HCT116 (cell line): Measurements from ENCODE around the gene EPC1. TPM values are rescaled to one million over a fixed set of nuclear protein-coding genes. Genes with fewer than 3 reads are reported as not detected.
A peak's percentile ranks its signal among the peaks of the same experiment; 100 is the strongest.

Source experiments
- ATAC-seq: fragments of 200-7000 bp; cut with Tn5 transposase; 2 replicates; pipeline ENCODE4 v1.9.1; 2020; ENCODE audit warnings: mild to moderate bottlenecking, moderate library complexity
- BruUV-seq: library from RNA; stranded (reverse); fragments of 400-500 nt; replicated peaks from 2 replicates; lab custom pipeline; 2021; lab: Mats Ljungman, UMichigan
- CTCF ChIA-PET: fragments of 300-600 bp; sonication (Branson Sonifier 250); formaldehyde crosslinking; loops from one replicate; lab custom pipeline; 2021; ENCODE audit warnings: antibody characterized with exemption; lab: Charles Lee
- POLR2A ChIA-PET: fragments of 300-600, 350-600 bp; sonication (Branson Sonifier 250); formaldehyde crosslinking; loops from one replicate; lab custom pipeline; 2021; ENCODE audit warnings: antibody characterized with exemption; lab: Charles Lee
- RAD21 ChIA-PET, 2 experiments: fragments of 300-600 bp; sonication (Branson Sonifier 250); formaldehyde crosslinking; loops; one replicate each; lab custom pipeline; 2023; ENCODE audit warnings: low total read pairs in 2 of 2; ENCODE audit not compliant: uncharacterized antibody in 2 of 2, unreplicated experiment in 2 of 2, low non-redundant PET in 1 of 2; lab: Charles Lee
- DNase-seq: peaks from one replicate; pipeline ENCODE4 v3.0.0-alpha.2; 2010; ENCODE audit warnings: low read depth, low spot score
- H2AFZ ChIP-seq: fragments of 200-600 bp; shearing (Covaris generic), sonication (generic); 2 replicates; pipeline ENCODE4 v1.6.1; 2017; ENCODE audit warnings: low read depth, mixed run types, mixed read lengths, antibody characterized with exemption, low read length; ENCODE audit not compliant: poor library complexity, severe bottlenecking
- H3K27ac ChIP-seq: 2 replicates; pipeline ENCODE4 v1.5.1; 2012; ENCODE audit warnings: low read depth, low read length
- H3K27me3 ChIP-seq: fragments of 200-600 bp; sonication (generic); 2 replicates; pipeline ENCODE4 v1.6.1; 2016; ENCODE audit warnings: mixed run types, low read length, mixed read lengths; ENCODE audit not compliant: insufficient read depth
- H3K36me3 ChIP-seq, 2 experiments: fragments of 200-500 bp in 1 of 2; fragments of 200-600 bp in 1 of 2; sonication (Bioruptor generic) in 1 of 2; sonication (generic) in 1 of 2; 2 replicates each; pipeline versions ENCODE4 v1.5.1 to v1.6.1; 2014 to 2016; ENCODE audit warnings: low read length in 2 of 2, inconsistent platforms in 1 of 2, mixed read lengths in 1 of 2, mixed run types in 1 of 2; ENCODE audit not compliant: insufficient read depth in 2 of 2, control insufficient read depth in 1 of 2
- H3K4me1 ChIP-seq, 2 experiments: fragments of 200-600 bp in 1 of 2; sonication (generic) in 1 of 2; 2 replicates each; pipeline versions ENCODE4 v1.5.1 to v1.6.1; 2012 to 2017; ENCODE audit warnings: low read length in 2 of 2, inconsistent platforms in 1 of 2, mild to moderate bottlenecking in 1 of 2, mixed read lengths in 1 of 2, mixed run types in 1 of 2, moderate library complexity in 1 of 2; ENCODE audit not compliant: insufficient read depth in 2 of 2, control insufficient read depth in 1 of 2
- H3K4me2 ChIP-seq: fragments of 200-600 bp; sonication (generic); 2 replicates; pipeline ENCODE4 v1.6.1; 2017; ENCODE audit warnings: mixed run types, low read length, mixed read lengths
- H3K4me3 ChIP-seq, 2 experiments: fragments of 200-600 bp in 1 of 2; sonication (generic) in 1 of 2; replicated peaks in 1 of 2; 2 replicates each; pipeline ENCODE4 v1.5.1; 2011 to 2016; ENCODE audit warnings: low read length in 2 of 2, control low read depth in 1 of 2, low read depth in 1 of 2, mild to moderate bottlenecking in 1 of 2, mixed read lengths in 1 of 2, mixed run types in 1 of 2
- H3K79me2 ChIP-seq: fragments of 200-600 bp; sonication (generic); 2 replicates; pipeline ENCODE4 v1.6.1; 2017; ENCODE audit warnings: mild to moderate bottlenecking, mixed run types, low read length, moderate library complexity, mixed read lengths; ENCODE audit not compliant: insufficient read depth
- H3K9ac ChIP-seq: fragments of 200-600 bp; sonication (generic); 2 replicates; pipeline ENCODE4 v1.6.1; 2016; ENCODE audit warnings: low read length, mixed read lengths
- H3K9me2 ChIP-seq: fragments of 200-600 bp; sonication (generic), shearing (Covaris generic); 2 replicates; pipeline ENCODE4 v1.6.1; 2017; ENCODE audit warnings: mixed run types, mild to moderate bottlenecking, moderate library complexity; ENCODE audit not compliant: insufficient read depth
- H3K9me3 ChIP-seq, 2 experiments: fragments of 200-500 bp in 1 of 2; fragments of 200-600 bp in 1 of 2; sonication (Bioruptor generic) in 1 of 2; sonication (generic) in 1 of 2; 2 replicates each; pipeline ENCODE4 v1.6.1; 2014 to 2017; ENCODE audit warnings: low read length in 2 of 2, mixed read lengths in 2 of 2, inconsistent platforms in 1 of 2, low read depth in 1 of 2, mild to moderate bottlenecking in 1 of 2, mixed run types in 1 of 2, moderate library complexity in 1 of 2; ENCODE audit not compliant: control insufficient read depth in 1 of 2, insufficient read depth in 1 of 2
- H4K20me1 ChIP-seq: fragments of 200-600 bp; sonication (generic), shearing (Covaris generic); 2 replicates; pipeline ENCODE4 v1.6.1; 2017; ENCODE audit warnings: mixed run types, mild to moderate bottlenecking, moderate library complexity; ENCODE audit not compliant: insufficient read depth
- ATF3 ChIP-seq: IDR thresholded peaks from 2 replicates; pipeline ENCODE4 v1.6.1; 2012
- CTCF ChIP-seq, 3 experiments: fragments of 200-600 bp in 1 of 3; sonication (generic) in 1 of 3; IDR thresholded peaks in 2 of 3; conservative IDR thresholded peaks in 1 of 3; 2 replicates each; pipeline ENCODE4 v1.5.1; 2012 to 2017; ENCODE audit warnings: low read depth in 2 of 3, low read length in 2 of 3, antibody characterized with exemption in 1 of 3, borderline replicate concordance in 1 of 3, control low read depth in 1 of 3, mild to moderate bottlenecking in 1 of 3, mixed read lengths in 1 of 3, mixed run types in 1 of 3, moderate library complexity in 1 of 3; ENCODE audit not compliant: insufficient read depth in 1 of 3
- ELF1 ChIP-seq: IDR thresholded peaks from 2 replicates; pipeline ENCODE4 v1.6.1; 2012; ENCODE audit warnings: low read depth, borderline replicate concordance
- JUND ChIP-seq: IDR thresholded peaks from 2 replicates; pipeline ENCODE4 v1.6.1; 2012
- SIN3A ChIP-seq: IDR thresholded peaks from 2 replicates; pipeline ENCODE4 v1.6.1; 2012; ENCODE audit warnings: low read depth
- SP1 ChIP-seq: IDR thresholded peaks from 2 replicates; pipeline ENCODE4 v1.6.1; 2012; ENCODE audit warnings: low read depth
- SRF ChIP-seq: IDR thresholded peaks from 2 replicates; pipeline ENCODE4 v1.6.1; 2012; ENCODE audit warnings: low read depth
- YY1 ChIP-seq: IDR thresholded peaks from 2 replicates; pipeline ENCODE4 v1.6.1; 2011; ENCODE audit warnings: low read length, low read depth, moderate library complexity, mild to moderate bottlenecking; ENCODE audit not compliant: insufficient replicate concordance; ENCODE audit errors: extremely low read depth
- ZNF274 ChIP-seq: fragments of 200-500 bp; sonication (Bioruptor generic); IDR thresholded peaks from 2 replicates; pipeline ENCODE4 v1.6.1; 2014; ENCODE audit warnings: mild to moderate bottlenecking, low read depth, low read length, inconsistent platforms
- intact Hi-C: fragments of 100-400 bp; cut with micrococcal nuclease; formaldehyde crosslinking; loops from 2 replicates; pipeline ENCODE4 v1.10.0; 2022
- total RNA-seq: library from RNA; stranded (reverse); gene quantifications from one replicate; pipeline ENCODE4 v1.2.1, GENCODE V29; 2021; ENCODE audit not compliant: unreplicated experiment

The EPC1 gene
- total RNA-seq, 1 experiment from 2014 or later: 20.1 TPM

GRCh38 chr10:32348297-32349198 is 1.6 kb upstream of the EPC1 start:
- Histone ChIP-seq H3K27me3 (no peaks in the 10 kb centered on the region), H3K4me1 (peaks cover 4 to 19% of the 10 kb centered on the region in 2 experiments; a peak in 3 of 4 replicates), H4K20me1 (no peaks in the 10 kb centered on the region), H3K4me2 (peak overlapping the region; percentile 79; the same call in 1 of the 2 replicates), H3K9me3 (no peaks in the 10 kb centered on the region), H3K36me3 (no peaks in the 10 kb centered on the region), H3K79me2 (peaks cover 25% of the 10 kb centered on the region), H3K27ac (no peak overlapping the region), H3K4me3 (no peak overlapping the region), H2AFZ (no peak overlapping the region), H3K9me2 (no peaks in the 10 kb centered on the region), H3K9ac (no peak overlapping the region)
- no peak for ATAC-seq
- no TSS peak for BruUV-seq
- CTCF ChIA-PET: interaction anchor here (1.5 kb wide), 1 partner anchor 27 kb away, joined by 3 read pairs; no protein-coding TSS in a partner anchor
- DNase-seq: no peak
- RAD21 ChIA-PET: no interaction called here
- intact Hi-C loops: loop anchor here (5.0 kb wide), 1 partner anchor 659 kb away; no protein-coding TSS in a partner anchor
- no peak for TF ChIP-seq ATF3
- no peak for TF ChIP-seq ZNF274
- POLR2A ChIA-PET: interaction anchor here (0.5 to 1.0 kb wide), 2 partner anchors 11 to 89 kb away, joined by 3 read pairs; no protein-coding TSS in a partner anchor

- ATAC-seq: peak; percentile 16; the same call in 1 of the 2 replicates
- POLR2A ChIA-PET: interaction anchor here (1.0 kb wide), 1 partner anchor 12 kb away, joined by 3 read pairs; no protein-coding TSS in a partner anchor
- intact Hi-C loops: loop anchor here (5.0 kb wide), 1 partner anchor 660 kb away; no protein-coding TSS in a partner anchor
- TF ChIP-seq SIN3A (no peak), ELF1 (no peak), CTCF (IDR thresholded peaks at IDR 0.05 in 2 of 3, conservative IDR thresholded peaks at IDR 0.05 in 1 of 3; ENCODE audit: borderline replicate concordance in 1 of 3, insufficient read depth in 1 of 3, low read depth in 2 of 3, low read length in 2 of 3) (no peak), JUND (no peak), SRF (no peak), SP1 (no peak), YY1 (no peak), ATF3 (no peak)
These were observed 535 bp upstream of the EPC1 start for GRCh38 chr10:32347363-32348022.

More at GRCh38 chr10:32347363-32348022, 535 bp upstream of the EPC1 start:
- Histone ChIP-seq H3K9ac (peak overlapping the region; percentile 99), H4K20me1 (no peaks in the 10 kb centered on the region), H3K4me2 (peak overlapping the region; percentile 79), H3K9me2 (no peaks in the 10 kb centered on the region), H3K27ac (peak overlapping the region; percentile 100), H3K4me3 (peak overlapping the region; percentile 90 to 93), H3K36me3 (no peaks in the 10 kb centered on the region), H3K27me3 (no peaks in the 10 kb centered on the region), H2AFZ (no peak overlapping the region), H3K79me2 (peaks cover 36% of the 10 kb centered on the region), H3K4me1 (peaks cover 4 to 17% of the 10 kb centered on the region in 2 experiments; a peak in 3 of 4 replicates), H3K9me3 (no peaks in the 10 kb centered on the region)
- peak; percentile 6 for DNase-seq
- BruUV-seq: no TSS peak
- ChIA-PET CTCF (interaction anchor here (1.5 kb wide), 1 partner anchor 28 kb away, joined by 3 read pairs; no protein-coding TSS in a partner anchor), RAD21 (no interaction called here)
